ENCODE results near the gene PSMD7. TPM values are rescaled to one million over a fixed set of nuclear protein-coding genes. Genes with fewer than 3 reads are reported as not detected.
A peak's percentile ranks its signal among the peaks of the same experiment; 100 is the strongest.

The PSMD7 gene
- total RNA-seq (100 to 1,000 TPM; 123 to 127 TPM), total RNA-seq (64.0 to 349 (median 111) reads per million in 172 experiments)
- polyA plus RNA-seq (2013, experiment 1 of 2) = 64.0 TPM
- 72.3 TPM for polyA plus RNA-seq (2013, experiment 2 of 2)

- Histone ChIP-seq H3K27me3 (ENCODE audit: control insufficient read depth in 1 of 2, insufficient read depth in 2 of 2, low read length in 2 of 2) (no peaks in the 10 kb centered on the region), H3K4me3 (ENCODE audit: low read length) (peak within 1 kb of the TSS; percentile 86), H3K4me1 (ENCODE audit: insufficient read depth, low read length) (peaks cover 21% of the 10 kb centered on the region), H3K27ac (ENCODE audit: low read depth in 1 of 2, low read length in 2 of 2) (peak within 1 kb of the TSS; percentile 96 to 98), H3K9me3 (ENCODE audit: control insufficient read depth in 1 of 2, insufficient read depth in 1 of 2, low read length in 2 of 2) (no peaks in the 10 kb centered on the region), H3K36me3 (ENCODE audit: insufficient read depth, low read length) (peaks cover 25% of the 10 kb centered on the region)
- DNase-seq (peak; percentile 77 to 94 (median 84)), ATAC-seq (ENCODE audit: poor library complexity) (peak; percentile 90)
- H3K27ac Mint-ChIP-seq = peak within 1 kb of the TSS; percentile 96
- peaks cover 58% of the 10 kb centered on the region for H3K36me3 Mint-ChIP-seq (ENCODE audit: low read depth)
- peak within 1 kb of the TSS; percentile 98 for H3K4me3 Mint-ChIP-seq
- H3K9me3 Mint-ChIP-seq = no peaks in the 10 kb centered on the region
- H3K27me3 Mint-ChIP-seq = no peaks in the 10 kb centered on the region
- ChIA-PET POLR2A (interaction anchor here (0.8 to 1.5 kb wide), 7 partner anchors 9 to 371 kb away, joined by 3 to 12 read pairs (median 4); partner anchors contain the start of genes GLG1 and RFWD3), CTCF (no interaction called here)
- intact Hi-C loops (cut with DNase I, micrococcal nuclease) = loop anchor here (5.0 to 10.0 kb wide), 7 partner anchors 311 to 1632 kb away; partner anchors contain the start of genes GLG1 (in 2 of the 2), ADAT1 (in 1 of the 2), CFDP1 (in 1 of the 2) and ZFP1 (in 1 of the 2)
- H3K4me1 Mint-ChIP-seq (ENCODE audit: low read depth) = peaks cover 42% of the 10 kb centered on the region
- TF ChIP-seq CTCF (IDR thresholded peaks at IDR 0.05) = no peak
Observed at GRCh38 chr16:74296432-74297144, at the start of gene PSMD7. Gene PSMD7 (plus strand): TSS chr16:74296814. CDS start chr16:74296915, 101 bp downstream.

- TF ChIP-seq CTCF (IDR thresholded peaks at IDR 0.05) = no peak
- DNase-seq = no peak
- Mint-ChIP-seq H3K27me3 (peaks cover 26% of the 10 kb centered on the region), H3K27ac (no peak overlapping the region), H3K36me3 (ENCODE audit: low read depth) (no peaks in the 10 kb centered on the region), H3K4me3 (no peak overlapping the region), H3K9me3 (no peaks in the 10 kb centered on the region), H3K4me1 (ENCODE audit: low read depth) (no peaks in the 10 kb centered on the region)
- ChIA-PET CTCF (no interaction called here), POLR2A (no interaction called here)
- H3K9me3 ChIP-seq (ENCODE audit: control insufficient read depth in 1 of 2, insufficient read depth in 1 of 2, low read length in 2 of 2) = no peaks in the 10 kb centered on the region
- H3K27ac ChIP-seq (ENCODE audit: low read depth in 1 of 2, low read length in 2 of 2) = no peak overlapping the region
- H3K36me3 ChIP-seq (ENCODE audit: insufficient read depth, low read length) = no peaks in the 10 kb centered on the region
- no peaks in the 10 kb centered on the region for H3K4me1 ChIP-seq (ENCODE audit: insufficient read depth, low read length)
- intact Hi-C loops (cut with DNase I, micrococcal nuclease) = no loop called here
- H3K27me3 ChIP-seq (ENCODE audit: control insufficient read depth in 1 of 2, insufficient read depth in 2 of 2, low read length in 2 of 2) = no peaks in the 10 kb centered on the region
- ATAC-seq (ENCODE audit: poor library complexity) = no peak
- no peak overlapping the region for H3K4me3 ChIP-seq (ENCODE audit: low read length)
Observed at GRCh38 chr16:74249254-74249653, 47.4 kb upstream of the PSMD7 start.

- DNase-seq = no peak
- no peak overlapping the region for H3K27ac Mint-ChIP-seq
- no peak for ATAC-seq (ENCODE audit: poor library complexity)
- Histone ChIP-seq H3K9me3 (ENCODE audit: control insufficient read depth in 1 of 2, insufficient read depth in 1 of 2, low read length in 2 of 2) (no peaks in the 10 kb centered on the region), H3K36me3 (ENCODE audit: insufficient read depth, low read length) (no peaks in the 10 kb centered on the region), H3K27me3 (ENCODE audit: control insufficient read depth in 1 of 2, insufficient read depth in 2 of 2, low read length in 2 of 2) (no peaks in the 10 kb centered on the region), H3K4me1 (ENCODE audit: insufficient read depth, low read length) (no peaks in the 10 kb centered on the region), H3K4me3 (ENCODE audit: low read length) (no peak overlapping the region), H3K27ac (ENCODE audit: low read depth in 1 of 2, low read length in 2 of 2) (no peak overlapping the region)
- H3K4me3 Mint-ChIP-seq = no peak overlapping the region
- CTCF ChIA-PET = no interaction called here
- POLR2A ChIA-PET = no interaction called here
- no peak for TF ChIP-seq CTCF (IDR thresholded peaks at IDR 0.05)
- intact Hi-C loops (cut with DNase I, micrococcal nuclease) = no loop called here
- peaks cover 23% of the 10 kb centered on the region for H3K27me3 Mint-ChIP-seq
- H3K4me1 Mint-ChIP-seq (ENCODE audit: low read depth) = no peaks in the 10 kb centered on the region
- no peaks in the 10 kb centered on the region for H3K9me3 Mint-ChIP-seq
- H3K36me3 Mint-ChIP-seq (ENCODE audit: low read depth) = no peaks in the 10 kb centered on the region
Observed at GRCh38 chr16:74249846-74250245, 46.8 kb upstream of the PSMD7 start.
